NCI-H146 treated with DMSO at 0.1 percent for 48 hours (cell line): ENCODE data around the gene PPP1R27.
"Not testable (repeated sequence)": the region's sequence is repeated elsewhere in the genome, so short reads cannot be mapped to it uniquely, and the experiment has no call there.

Source experiments
- DNase-seq: peaks from one replicate; lab custom pipeline; 2025; ENCODE audit not compliant: unreplicated experiment; lab: John Stamatoyannopoulos, UW

PPP1R27 gene

GRCh38 chr17:81842725-81843504, 8.1 kb upstream of the PPP1R27 start:
- DNase-seq = no peak

GRCh38 chr17:81842378-81842724, 7.5 kb upstream of the PPP1R27 start:
- DNase-seq = no peak

- DNase-seq = no peak
Measured at GRCh38 chr17:81841866-81842265, 7.0 kb upstream of the PPP1R27 start.

- no peak for DNase-seq
Measured at GRCh38 chr17:81840826-81841778, 6.3 kb upstream of the PPP1R27 start.

- DNase-seq = not testable (repeated sequence)
Measured at GRCh38 chr17:81840059-81840458, 5.2 kb upstream of the PPP1R27 start.

GRCh38 chr17:81839301-81839700, 4.5 kb upstream of the PPP1R27 start:
- DNase-seq = no peak

- no peak for DNase-seq
Measured at GRCh38 chr17:81838753-81839255, 4.0 kb upstream of the PPP1R27 start.

GRCh38 chr17:81837641-81838040, 2.8 kb upstream of the PPP1R27 start:
- no peak for DNase-seq

- no peak for DNase-seq
Measured at GRCh38 chr17:81833921-81834830, 674 bp downstream of the PPP1R27 start.

GRCh38 chr17:81833160-81833920, 1.5 kb downstream of the PPP1R27 start, which contains the start of gene MCRIP1:
Gene MCRIP1, minus strand, starts transcription at chr17:81833291. Its CDS starts 8,785 bp downstream, at chr17:81824506.
- DNase-seq = peak; percentile 73

- DNase-seq = peak; percentile 72
Measured at GRCh38 chr17:81832608-81833159, 2.2 kb downstream of the PPP1R27 start.

- DNase-seq = peak; percentile 15
Measured at GRCh38 chr17:81831957-81832607, 2.8 kb downstream of the PPP1R27 start.

- no peak for DNase-seq
Measured at GRCh38 chr17:81831563-81831956, 3.3 kb downstream of the PPP1R27 start.

- no peak for DNase-seq
Measured at GRCh38 chr17:81829858-81830257, 5.0 kb downstream of the PPP1R27 start.

- DNase-seq = no peak
Measured at GRCh38 chr17:81828656-81829055, 6.2 kb downstream of the PPP1R27 start.

GRCh38 chr17:81825841-81826466, 8.9 kb downstream of the PPP1R27 start:
- DNase-seq = no peak

- DNase-seq = no peak
Measured at GRCh38 chr17:81824595-81824994, 10.3 kb downstream of the PPP1R27 start.

- no peak for DNase-seq
Measured at GRCh38 chr17:81823820-81824550, 10.9 kb downstream of the PPP1R27 start.
